ENCODE results near the gene MSMO1.
A peak's percentile ranks its signal among the peaks of the same experiment; 100 is the strongest.
"Not testable (repeated sequence)": the region's sequence is repeated elsewhere in the genome, so short reads cannot be mapped to it uniquely, and the experiment has no call there.

MSMO1 gene

GRCh38 chr4:165324918-165325304 is 2.6 kb upstream of the MSMO1 start:
- DNase-seq = no peak

GRCh38 chr4:165325732-165326512 is 1.5 kb upstream of the MSMO1 start:
- no peak for DNase-seq

GRCh38 chr4:165326831-165327210 is 648 bp upstream of the MSMO1 start:
- DNase-seq = peak; percentile 29

- no peak for DNase-seq
Measured at GRCh38 chr4:165328101-165328425, 594 bp downstream of the MSMO1 start.

- DNase-seq = no peak
Measured at GRCh38 chr4:165328708-165329107, 1.2 kb downstream of the MSMO1 start.

- no peak for DNase-seq
Measured at GRCh38 chr4:165330071-165330470, 2.6 kb downstream of the MSMO1 start.

GRCh38 chr4:165330666-165331065 is 3.2 kb downstream of the MSMO1 start:
- DNase-seq = no peak

GRCh38 chr4:165331359-165331758 is 3.9 kb downstream of the MSMO1 start:
- DNase-seq = no peak

- DNase-seq = no peak
Measured at GRCh38 chr4:165331823-165332222, 4.4 kb downstream of the MSMO1 start.

- no peak for DNase-seq
Measured at GRCh38 chr4:165332502-165332901, 5.0 kb downstream of the MSMO1 start.

GRCh38 chr4:165335163-165335703 is 7.8 kb downstream of the MSMO1 start:
- DNase-seq = no peak

GRCh38 chr4:165336743-165337142 is 9.3 kb downstream of the MSMO1 start:
- DNase-seq = no peak

GRCh38 chr4:165342340-165342739 is 14.9 kb downstream of the MSMO1 start:
- DNase-seq = not testable (repeated sequence)

GRCh38 chr4:165343353-165344191 is 16.1 kb downstream of the MSMO1 start:
- peak; percentile 61 for DNase-seq

GRCh38 chr4:165345666-165346417 is 18.4 kb downstream of the MSMO1 start:
- DNase-seq = no peak

- DNase-seq = no peak
Measured at GRCh38 chr4:165347647-165348569, 20.4 kb downstream of the MSMO1 start.

- no peak for DNase-seq
Measured at GRCh38 chr4:165351359-165352130, 24.1 kb downstream of the MSMO1 start.

GRCh38 chr4:165355900-165356300 is 28.4 kb downstream of the MSMO1 start:
- peak; percentile 68 for DNase-seq

GRCh38 chr4:165359506-165359905 is 32.0 kb downstream of the MSMO1 start:
- no peak for DNase-seq

- DNase-seq = no peak
Measured at GRCh38 chr4:165360041-165360695, 32.7 kb downstream of the MSMO1 start.
